GM13976 (cell line): ENCODE results near the gene E2F7.

Experiments
- DNase-seq: peaks from one replicate; pipeline ENCODE4 v3.0.0; 2012; ENCODE audit warnings: low spot score
- CTCF ChIP-seq: IDR thresholded peaks from 2 replicates; pipeline ENCODE4 v1.5.1; 2012; ENCODE audit warnings: borderline replicate concordance, mild to moderate bottlenecking; ENCODE audit not compliant: insufficient read depth; ENCODE audit errors: extremely low read depth, missing control alignments, control extremely low read depth
- in situ Hi-C: fragments of 300-500 bp; cut with MboI; formaldehyde crosslinking; loops from one replicate; pipeline ENCODE4 v1.12.0; 2022; ENCODE audit warnings: low sequenced_read_pairs, mixed read lengths, inconsistent platforms; ENCODE audit not compliant: unreplicated experiment

E2F7 gene

GRCh38 chr12:77013091-77013490 is 52.3 kb downstream of the E2F7 start:
- no peak for DNase-seq
- no peak for TF ChIP-seq CTCF
- in situ Hi-C loops: loop anchor here (25.0 kb wide), 1 partner anchor 401 kb away; no protein-coding TSS in a partner anchor

GRCh38 chr12:77010691-77011548 is 54.4 kb downstream of the E2F7 start:
- TF ChIP-seq CTCF: peak; percentile 94
- DNase-seq: peak; percentile 73
- in situ Hi-C loops: loop anchor here (25.0 kb wide), 1 partner anchor 399 kb away; no protein-coding TSS in a partner anchor

- TF ChIP-seq CTCF: no peak
- in situ Hi-C loops: loop anchor here (25.0 kb wide), 1 partner anchor 395 kb away; no protein-coding TSS in a partner anchor
- no peak for DNase-seq
These were observed 57.9 kb downstream of the E2F7 start for GRCh38 chr12:77007476-77007875.

GRCh38 chr12:77005611-77006098 is 59.7 kb downstream of the E2F7 start:
- in situ Hi-C loops: loop anchor here (25.0 kb wide), 1 partner anchor 393 kb away; no protein-coding TSS in a partner anchor
- no peak for DNase-seq
- TF ChIP-seq CTCF: no peak

- in situ Hi-C loops: loop anchor here (25.0 kb wide), 1 partner anchor 392 kb away; no protein-coding TSS in a partner anchor
- DNase-seq: no peak
- no peak for TF ChIP-seq CTCF
These were observed 61.5 kb downstream of the E2F7 start for GRCh38 chr12:77003914-77004313.

- in situ Hi-C loops: loop anchor here (25.0 kb wide), 1 partner anchor 391 kb away; no protein-coding TSS in a partner anchor
- no peak for TF ChIP-seq CTCF
- DNase-seq: no peak
These were observed 62.1 kb downstream of the E2F7 start for GRCh38 chr12:77003246-77003645.
